A673 (cell line): ENCODE measurements around the gene SMARCA4. TPM values are rescaled to one million over a fixed set of nuclear protein-coding genes. Genes with fewer than 3 reads are reported as not detected.

Source experiments
- BruUV-seq: library from RNA; stranded (reverse); fragments of 400-500 nt; replicated peaks from 2 replicates; lab custom pipeline; 2021; lab: Mats Ljungman, UMichigan
- CTCF ChIA-PET: fragments of 300-600 bp; sonication (Branson Sonifier 250); formaldehyde crosslinking; loops from one replicate; lab custom pipeline; 2022; ENCODE audit warnings: antibody characterized with exemption; lab: Charles Lee
- POLR2A ChIA-PET: fragments of 300-600 bp; sonication (Branson Sonifier 250); formaldehyde crosslinking; loops from one replicate; lab custom pipeline; 2022; ENCODE audit warnings: antibody characterized with exemption; ENCODE audit not compliant: low non-redundant PET; lab: Charles Lee
- DNase-seq: peaks from one replicate; pipeline ENCODE4 v3.0.0-alpha.2; 2015; ENCODE audit warnings: low spot score
- H3K27ac ChIP-seq: fragments of 200-600 bp; sonication (generic); 2 replicates; pipeline ENCODE4 v1.5.1; 2016; ENCODE audit warnings: mixed run types, low read depth, mild to moderate bottlenecking, mixed read lengths, antibody characterized with exemption, low read length; ENCODE audit not compliant: poor library complexity, severe bottlenecking
- H3K27me3 ChIP-seq: fragments of 200-600 bp; sonication (generic); replicated peaks from 2 replicates; pipeline ENCODE4 v1.6.1; 2017; ENCODE audit warnings: mixed run types, low read depth, mild to moderate bottlenecking, mixed read lengths, antibody characterized with exemption, low read length; ENCODE audit not compliant: insufficient read depth, poor library complexity
- H3K36me3 ChIP-seq: fragments of 200-600 bp; sonication (generic); 2 replicates; pipeline ENCODE4 v1.6.1; 2016; ENCODE audit warnings: mixed run types, mild to moderate bottlenecking, mixed read lengths, antibody characterized with exemption, low read length; ENCODE audit not compliant: insufficient read depth, poor library complexity, severe bottlenecking
- H3K4me1 ChIP-seq: fragments of 200-600 bp; sonication (generic); 2 replicates; pipeline ENCODE4 v1.6.1; 2017; ENCODE audit warnings: mixed run types, mild to moderate bottlenecking, mixed read lengths, antibody characterized with exemption, low read length; ENCODE audit not compliant: insufficient read depth, poor library complexity, severe bottlenecking
- H3K4me3 ChIP-seq: fragments of 200-600 bp; sonication (generic); 2 replicates; pipeline ENCODE4 v1.5.1; 2016; ENCODE audit warnings: low read depth, mixed run types, mild to moderate bottlenecking, mixed read lengths, low read length; ENCODE audit not compliant: poor library complexity, severe bottlenecking
- H3K9me3 ChIP-seq: fragments of 200-600 bp; sonication (generic); 2 replicates; pipeline ENCODE4 v1.6.1; 2016; ENCODE audit warnings: mixed run types, low read depth, mild to moderate bottlenecking, mixed read lengths, antibody characterized with exemption, low read length; ENCODE audit not compliant: poor library complexity, severe bottlenecking
- CTCF ChIP-seq: fragments of 300-800, 200-600 bp; sonication (generic); conservative IDR thresholded peaks from 2 replicates; pipeline ENCODE4 v1.5.1; 2017; ENCODE audit warnings: low read depth, mild to moderate bottlenecking, antibody characterized with exemption, low read length, moderate library complexity, mixed read lengths
- EZH2 ChIP-seq: fragments of 200-600 bp; sonication (generic); IDR thresholded peaks from 2 replicates; pipeline ENCODE4 v1.6.1; 2017; ENCODE audit warnings: borderline replicate concordance, low read depth, mild to moderate bottlenecking, mixed read lengths, antibody characterized with exemption, low read length; ENCODE audit not compliant: poor library complexity, severe bottlenecking
- intact Hi-C: fragments of 100-400 bp; cut with micrococcal nuclease; formaldehyde crosslinking; loops from one replicate; pipeline ENCODE4 v1.10.0; 2022; ENCODE audit not compliant: unreplicated experiment
- total RNA-seq: library from RNA; stranded (reverse); gene quantifications from 2 replicates; pipeline ENCODE4 v1.2.3, GENCODE V29; 2021

Gene SMARCA4
- total RNA-seq, 1 experiment from 2014 or later, result 307 TPM

- H3K4me3 ChIP-seq, result peak overlapping the region; percentile 100
- ChIA-PET CTCF (no interaction called here), POLR2A (no interaction called here)
- peak; percentile 39 for DNase-seq
- no peak for TF ChIP-seq EZH2
- H3K36me3 ChIP-seq, result peaks cover 6% of the 10 kb centered on the region
- intact Hi-C loops, result no loop called here
- H3K9me3 ChIP-seq, result no peaks in the 10 kb centered on the region
- H3K4me1 ChIP-seq, result peaks cover 3% of the 10 kb centered on the region
- no peaks in the 10 kb centered on the region for H3K27me3 ChIP-seq
- H3K27ac ChIP-seq, result peak overlapping the region; percentile 95
- no TSS peak for BruUV-seq
Observed at GRCh38 chr19:10961073-10961860, 437 bp downstream of the SMARCA4 start.

GRCh38 chr19:10962863-10963262 lies 2.0 kb downstream of the SMARCA4 start:
- Histone ChIP-seq H3K9me3 (no peaks in the 10 kb centered on the region), H3K27me3 (no peaks in the 10 kb centered on the region), H3K4me3 (peak overlapping the region; percentile 100), H3K36me3 (peaks cover 6% of the 10 kb centered on the region), H3K27ac (peak overlapping the region; percentile 23), H3K4me1 (peaks cover 3% of the 10 kb centered on the region)
- TF ChIP-seq EZH2, result no peak
- TF ChIP-seq CTCF, result no peak
- intact Hi-C loops, result no loop called here
- no peak for DNase-seq
- BruUV-seq, result no TSS peak
- ChIA-PET CTCF (no interaction called here), POLR2A (no interaction called here)

GRCh38 chr19:10963865-10964264 lies 3.0 kb downstream of the SMARCA4 start:
- DNase-seq, result no peak
- Histone ChIP-seq H3K27ac (no peak overlapping the region), H3K27me3 (no peaks in the 10 kb centered on the region), H3K9me3 (no peaks in the 10 kb centered on the region), H3K4me1 (peaks cover 3% of the 10 kb centered on the region), H3K36me3 (peaks cover 6% of the 10 kb centered on the region), H3K4me3 (no peak overlapping the region)
- CTCF ChIA-PET, result no interaction called here
- TF ChIP-seq EZH2 (no peak), CTCF (no peak)
- intact Hi-C loops, result no loop called here
- BruUV-seq, result no TSS peak
- POLR2A ChIA-PET, result no interaction called here

- peak; percentile 34; the same call in 1 of the 2 replicates for TF ChIP-seq CTCF
- no peak for TF ChIP-seq EZH2
- Histone ChIP-seq H3K27ac (peak overlapping the region; percentile 43), H3K36me3 (peaks cover 6% of the 10 kb centered on the region), H3K4me1 (peaks cover 3% of the 10 kb centered on the region), H3K4me3 (no peak overlapping the region), H3K9me3 (no peaks in the 10 kb centered on the region), H3K27me3 (no peaks in the 10 kb centered on the region)
- DNase-seq, result no peak
- ChIA-PET POLR2A (no interaction called here), CTCF (no interaction called here)
- intact Hi-C loops, result no loop called here
- BruUV-seq, result no TSS peak
Observed at GRCh38 chr19:10964903-10965302, 4.1 kb downstream of the SMARCA4 start.
